Endothelial cell of umbilical vein (primary cell): Measurements from ENCODE around the gene STRIP2. TPM values are rescaled to one million over a fixed set of nuclear protein-coding genes. Genes with fewer than 3 reads are reported as not detected.

Experiments used
- BruUV-seq: library from RNA; stranded (reverse); fragments of 400-500 nt; replicated peaks from 2 replicates; lab custom pipeline; 2021; lab: Mats Ljungman, UMichigan
- CTCF ChIA-PET: fragments of 300-600, 350-600 bp; sonication (Branson Sonifier 250); formaldehyde crosslinking; loops from one replicate; lab custom pipeline; 2021; ENCODE audit warnings: antibody characterized with exemption, inconsistent platforms; lab: Charles Lee
- POLR2A ChIA-PET: fragments of 300-600, 350-600 bp; sonication (Branson Sonifier 250); formaldehyde crosslinking; loops from one replicate; lab custom pipeline; 2021; ENCODE audit warnings: antibody characterized with exemption, inconsistent platforms; lab: Charles Lee
- DNase-seq: peaks from one replicate; pipeline ENCODE4 v3.0.0-alpha.2; 2011; ENCODE audit warnings: low read depth, low spot score
- FAIRE-seq: peaks from 2 replicates; lab custom pipeline; 2011; peaks lifted over from hg19 to GRCh38; lab: Jason Lieb, UNC
- H2AFZ ChIP-seq: 2 replicates; pipeline ENCODE4 v1.6.0; 2012; ENCODE audit warnings: low read depth, low read length, control low read depth, inconsistent platforms
- H3K27ac ChIP-seq: 2 replicates; pipeline ENCODE4 v1.5.1; 2011; ENCODE audit warnings: low read depth, mild to moderate bottlenecking, control low read depth, low read length, moderate library complexity; ENCODE audit not compliant: insufficient read depth
- H3K27me3 ChIP-seq, 2 experiments: 2 replicates each; pipeline versions ENCODE4 v1.6.0 to v1.6.1; 2011; ENCODE audit warnings: low read length in 2 of 2, mixed read lengths in 1 of 2; ENCODE audit not compliant: control insufficient read depth in 2 of 2, insufficient read depth in 2 of 2
- H3K36me3 ChIP-seq, 2 experiments: 2 replicates in 1 of 2; 3 replicates in 1 of 2; pipeline ENCODE4 v1.5.1; 2011; ENCODE audit warnings: low read length in 2 of 2, mild to moderate bottlenecking in 1 of 2, moderate library complexity in 1 of 2; ENCODE audit not compliant: control insufficient read depth in 2 of 2, insufficient read depth in 2 of 2; ENCODE audit errors: extremely low read depth in 1 of 2
- H3K4me1 ChIP-seq: 3 replicates; pipeline ENCODE4 v1.5.1; 2011; ENCODE audit warnings: mild to moderate bottlenecking, low read length; ENCODE audit not compliant: control insufficient read depth, insufficient read depth; ENCODE audit errors: extremely low read depth
- H3K4me2 ChIP-seq: 2 replicates; pipeline ENCODE4 v1.6.1; 2011; ENCODE audit warnings: low read length, control low read depth, mixed read lengths; ENCODE audit not compliant: insufficient read depth
- H3K4me3 ChIP-seq, 3 experiments: fragments of 200-600 bp in 1 of 3; sonication (generic), shearing (Covaris generic) in 1 of 3; replicated peaks in 1 of 3; 2 replicates each; pipeline ENCODE4 v1.5.1; 2011 to 2016; ENCODE audit warnings: control low read depth in 3 of 3, low read length in 3 of 3, mild to moderate bottlenecking in 2 of 3, inconsistent platforms in 1 of 3, low read depth in 1 of 3, moderate library complexity in 1 of 3; ENCODE audit not compliant: insufficient read depth in 1 of 3
- H3K79me2 ChIP-seq: 2 replicates; pipeline ENCODE4 v1.6.0; 2012; ENCODE audit warnings: low read length, inconsistent platforms; ENCODE audit not compliant: control insufficient read depth, insufficient read depth
- H3K9ac ChIP-seq: replicated peaks from 2 replicates; pipeline ENCODE3; 2011; ENCODE audit warnings: low read length, control low read depth; ENCODE audit not compliant: insufficient read depth; ENCODE audit errors: extremely low read depth
- H3K9me1 ChIP-seq: replicated peaks from 3 replicates; pipeline ENCODE4 v1.6.0; 2011; ENCODE audit warnings: mild to moderate bottlenecking, low read length; ENCODE audit not compliant: control insufficient read depth, insufficient read depth; ENCODE audit errors: extremely low read depth
- H3K9me3 ChIP-seq: replicated peaks from 2 replicates; pipeline ENCODE4 v1.5.1; 2012; ENCODE audit warnings: low read length, inconsistent platforms; ENCODE audit not compliant: control insufficient read depth, insufficient read depth
- H4K20me1 ChIP-seq: replicated peaks from 2 replicates; pipeline ENCODE3; 2011; ENCODE audit warnings: mild to moderate bottlenecking, low read length; ENCODE audit not compliant: control insufficient read depth, insufficient read depth; ENCODE audit errors: extremely low read depth
- CTCF ChIP-seq, 2 donors: IDR thresholded peaks; 1 replicate in 1 of 2; 2 replicates in 1 of 2; pipeline ENCODE4 v1.5.1; 2011; ENCODE audit warnings: low read length in 2 of 2, mild to moderate bottlenecking in 2 of 2, moderate library complexity in 2 of 2, control low read depth in 1 of 2, inconsistent platforms in 1 of 2, low read depth in 1 of 2; ENCODE audit not compliant: insufficient read depth in 1 of 2; ENCODE audit errors: extremely low read depth in 1 of 2
- FOS ChIP-seq: IDR thresholded peaks from 2 replicates; pipeline ENCODE4 v1.6.1; 2011; ENCODE audit warnings: mild to moderate bottlenecking, low read length, moderate library complexity, borderline replicate concordance; ENCODE audit not compliant: insufficient read depth
- GATA2 ChIP-seq: IDR thresholded peaks from 2 replicates; pipeline ENCODE4 v1.7.0; 2011; ENCODE audit warnings: low read depth, mild to moderate bottlenecking, moderate library complexity, mixed read lengths, low read length; ENCODE audit not compliant: insufficient read length, insufficient read depth
- JUN ChIP-seq: IDR thresholded peaks from 2 replicates; pipeline ENCODE4 v1.6.1; 2011; ENCODE audit warnings: borderline replicate concordance, low read depth; ENCODE audit not compliant: insufficient read length, insufficient read depth
- MAX ChIP-seq: IDR thresholded peaks from 2 replicates; pipeline ENCODE4 v1.6.1; 2011; ENCODE audit not compliant: insufficient read depth, insufficient read length
- MYC ChIP-seq: IDR thresholded peaks from one replicate; pipeline ENCODE4 v1.6.1; 2011; ENCODE audit warnings: mild to moderate bottlenecking, low read depth, low read length
- POLR2A ChIP-seq: IDR thresholded peaks from 2 replicates; pipeline ENCODE4 v1.6.1; 2012; ENCODE audit warnings: low read depth, mild to moderate bottlenecking, control low read depth, low read length
- POLR2AphosphoS5 ChIP-seq: IDR thresholded peaks from 2 replicates; pipeline ENCODE4 v1.6.1; 2012; ENCODE audit warnings: low read depth, mild to moderate bottlenecking, control low read depth, low read length, moderate library complexity; ENCODE audit not compliant: insufficient read depth
- dilution Hi-C: fragments of 300-500 bp; cut with MboI; formaldehyde crosslinking; loops from one replicate; pipeline ENCODE4 v1.15.0; 2019; ENCODE audit warnings: low sequenced_read_pairs; ENCODE audit not compliant: extremely low pct_ligation_motif_present
- intact Hi-C: fragments of 100-400 bp; cut with micrococcal nuclease; formaldehyde crosslinking; loops from one replicate; pipeline ENCODE4 v1.10.0; 2022
- polyA plus RNA-seq, 4 experiments: library from polyadenylated mRNA; depleted of rRNA in 3 of 4; stranded (reverse) in 3 of 4; unstranded in 1 of 4; fragments of >200 nt; gene quantifications; 2 replicates each; pipeline versions ENCODE4 v1.2.1 to v1.2.3, GENCODE V29; 2011 to 2012; ENCODE audit warnings: missing spikeins in 1 of 4
- total RNA-seq: library from RNA; stranded (reverse); gene quantifications from 2 replicates; pipeline ENCODE4 v1.2.3, GENCODE V29; 2021

STRIP2 gene
- total and polyA plus RNA-seq, 2 donors (not counting 3 experiments of a cell fraction or from before 2014, with no cell fraction given) = 3.4 to 10.0 TPM

GRCh38 chr7:129503725-129504124, 69.5 kb downstream of the STRIP2 start:
- TF ChIP-seq POLR2AphosphoS5 (no peak), CTCF (IDR thresholded peaks at IDR 0.05; ENCODE audit: extremely low read depth in 1 of 2, insufficient read depth in 1 of 2, low read depth in 1 of 2, low read length in 2 of 2) (no peak), MYC (no peak), FOS (no peak), POLR2A (no peak), MAX (no peak), JUN (no peak), GATA2 (no peak)
- Histone ChIP-seq H3K4me1 (no peaks in the 10 kb centered on the region), H3K36me3 (no peaks in the 10 kb centered on the region), H3K9me3 (no peaks in the 10 kb centered on the region), H2AFZ (no peak overlapping the region), H3K9me1 (no peaks in the 10 kb centered on the region), H3K27ac (no peak overlapping the region), H3K9ac (no peak overlapping the region), H3K27me3 (peaks cover 0 to 5% of the 10 kb centered on the region in 2 experiments), H3K79me2 (no peaks in the 10 kb centered on the region), H3K4me2 (no peak overlapping the region), H3K4me3 (no peak overlapping the region), H4K20me1 (no peaks in the 10 kb centered on the region)
- intact Hi-C loops = loop anchor here (5.0 kb wide), 1 partner anchor 139 kb away; no protein-coding TSS in a partner anchor
- DNase-seq (no peak), FAIRE-seq (no peak)
- POLR2A ChIA-PET = no interaction called here
- dilution Hi-C loops = no loop called here
- CTCF ChIA-PET = interaction anchor here (0.7 to 1.5 kb wide), 5 partner anchors 32 to 321 kb away, joined by 3 to 4 read pairs (median 3); no protein-coding TSS in a partner anchor
- BruUV-seq = no TSS peak
